OCI-LY7 (cell line): Measurements from ENCODE around the gene TKT. TPM values are rescaled to one million over a fixed set of nuclear protein-coding genes. Genes with fewer than 3 reads are reported as not detected.

ENCODE experiments used
- BruUV-seq: library from RNA; stranded (reverse); fragments of 400-500 nt; replicated peaks from 2 replicates; lab custom pipeline; 2021; lab: Mats Ljungman, UMichigan
- CTCF ChIA-PET: fragments of 300-600 bp; sonication (Branson Sonifier 250); formaldehyde crosslinking; loops from one replicate; lab custom pipeline; 2022; ENCODE audit warnings: antibody characterized with exemption; ENCODE audit not compliant: unreplicated experiment; lab: Charles Lee
- POLR2A ChIA-PET: fragments of 300-600 bp; sonication (Branson Sonifier 250); formaldehyde crosslinking; loops from one replicate; lab custom pipeline; 2022; ENCODE audit warnings: antibody characterized with exemption; lab: Charles Lee
- DNase-seq: peaks from one replicate; pipeline ENCODE4 v3.0.0-alpha.2; 2015; ENCODE audit warnings: low spot score
- H2AFZ ChIP-seq: fragments of 200-600 bp; sonication (generic), shearing (Covaris generic); 2 replicates; pipeline ENCODE4 v1.6.1; 2014; ENCODE audit warnings: mild to moderate bottlenecking, antibody characterized with exemption, low read length, moderate library complexity
- H3K27ac ChIP-seq: fragments of 200-600 bp; sonication (generic); 2 replicates; pipeline ENCODE4 v1.5.1; 2014; ENCODE audit warnings: mixed run types, low read depth, mild to moderate bottlenecking, moderate library complexity, low read length, inconsistent platforms; ENCODE audit not compliant: poor library complexity, severe bottlenecking
- H3K36me3 ChIP-seq: fragments of 200-600 bp; sonication (generic); 2 replicates; pipeline ENCODE4 v1.6.1; 2014; ENCODE audit warnings: mild to moderate bottlenecking, antibody characterized with exemption, low read length, moderate library complexity, mixed read lengths; ENCODE audit not compliant: insufficient read depth
- H3K4me1 ChIP-seq: fragments of 200-600 bp; sonication (generic); 2 replicates; pipeline ENCODE4 v1.5.1; 2014; ENCODE audit warnings: mild to moderate bottlenecking, low read length; ENCODE audit not compliant: insufficient read depth, poor library complexity, severe bottlenecking
- H3K4me2 ChIP-seq: fragments of 200-600 bp; sonication (generic); 2 replicates; pipeline ENCODE4 v1.6.1; 2014; ENCODE audit warnings: mild to moderate bottlenecking, low read length
- H3K4me3 ChIP-seq: fragments of 200-600 bp; sonication (generic); 2 replicates; pipeline ENCODE4 v1.5.1; 2014; ENCODE audit warnings: mild to moderate bottlenecking, low read depth, low read length; ENCODE audit not compliant: poor library complexity, severe bottlenecking
- H3K79me2 ChIP-seq: fragments of 200-600 bp; sonication (generic); 2 replicates; pipeline ENCODE4 v1.6.1; 2016; ENCODE audit warnings: low read depth, mild to moderate bottlenecking, low read length, moderate library complexity, mixed read lengths; ENCODE audit not compliant: insufficient read depth
- H3K9me2 ChIP-seq: fragments of 200-600 bp; sonication (generic); 2 replicates; pipeline ENCODE4 v1.6.1; 2016; ENCODE audit warnings: mild to moderate bottlenecking, low read length, mixed read lengths; ENCODE audit not compliant: insufficient read depth
- H3K9me3 ChIP-seq: fragments of 200-600 bp; sonication (generic); 2 replicates; pipeline ENCODE4 v1.6.1; 2014; ENCODE audit warnings: mild to moderate bottlenecking, mixed run types, low read length, mixed read lengths
- H4K20me1 ChIP-seq: fragments of 200-600 bp; sonication (generic); 2 replicates; pipeline ENCODE4 v1.6.1; 2014; ENCODE audit warnings: mild to moderate bottlenecking, antibody characterized with exemption, low read length, moderate library complexity, mixed read lengths; ENCODE audit not compliant: insufficient read depth
- CTCF ChIP-seq: fragments of 200-600 bp; sonication (generic); conservative IDR thresholded peaks from 2 replicates; pipeline ENCODE4 v1.5.1; 2014; ENCODE audit warnings: mild to moderate bottlenecking, antibody characterized with exemption, low read length, moderate library complexity, mixed read lengths
- EZH2phosphoT487 ChIP-seq: fragments of 200-600 bp; sonication (generic); IDR thresholded peaks from 2 replicates; pipeline ENCODE4 v1.6.1; 2018; ENCODE audit warnings: low read depth, borderline replicate concordance, mild to moderate bottlenecking, mixed run types, antibody characterized with exemption, low read length, moderate library complexity, mixed read lengths
- intact Hi-C: fragments of 100-400 bp; cut with micrococcal nuclease; formaldehyde crosslinking; loops from one replicate; pipeline ENCODE4 v1.10.0; 2022; ENCODE audit not compliant: unreplicated experiment
- total RNA-seq, 2 experiments: library from RNA; depleted of rRNA in 1 of 2; stranded (reverse); fragments of >200 nt in 1 of 2; shearing (Covaris generic) in 1 of 2; gene quantifications; 2 replicates each; pipeline ENCODE4 v1.2.3, GENCODE V29; 2014 to 2022

TKT gene
- total RNA-seq, 2 experiments from 2014 or later, result 325 to 386 TPM

- Histone ChIP-seq H2AFZ (no peak overlapping the region), H3K9me2 (no peaks in the 10 kb centered on the region), H3K36me3 (peaks cover 99% of the 10 kb centered on the region), H3K4me2 (no peak overlapping the region), H3K79me2 (no peaks in the 10 kb centered on the region), H3K4me1 (no peaks in the 10 kb centered on the region), H3K9me3 (no peaks in the 10 kb centered on the region), H3K4me3 (no peak overlapping the region), H3K27ac (no peak overlapping the region), H4K20me1 (no peaks in the 10 kb centered on the region)
- ChIA-PET CTCF (no interaction called here), POLR2A (no interaction called here)
- TF ChIP-seq EZH2phosphoT487, result no peak
- peak; percentile 62 for TF ChIP-seq CTCF
- intact Hi-C loops, result no loop called here
- BruUV-seq, result no TSS peak
- peak; percentile 38 for DNase-seq
Observed at GRCh38 chr3:53230041-53230621, 25.7 kb downstream of the TKT start.

- H2AFZ ChIP-seq, result no peak overlapping the region
- no peaks in the 10 kb centered on the region for H3K9me3 ChIP-seq
- H3K4me3 ChIP-seq, result no peak overlapping the region
- POLR2A ChIA-PET, result no interaction called here
- no peak overlapping the region for H3K4me2 ChIP-seq
- TF ChIP-seq EZH2phosphoT487, result no peak
- TF ChIP-seq CTCF, result no peak
- H3K79me2 ChIP-seq, result no peaks in the 10 kb centered on the region
- no peak overlapping the region for H3K27ac ChIP-seq
- H4K20me1 ChIP-seq, result no peaks in the 10 kb centered on the region
- H3K4me1 ChIP-seq, result no peaks in the 10 kb centered on the region
- CTCF ChIA-PET, result no interaction called here
- peaks cover 100% of the 10 kb centered on the region for H3K36me3 ChIP-seq
- no TSS peak for BruUV-seq
- no peaks in the 10 kb centered on the region for H3K9me2 ChIP-seq
- intact Hi-C loops, result no loop called here
- DNase-seq, result no peak
Observed at GRCh38 chr3:53229606-53230005, 26.2 kb downstream of the TKT start.

- no peaks in the 10 kb centered on the region for H3K9me2 ChIP-seq
- POLR2A ChIA-PET, result no interaction called here
- DNase-seq, result no peak
- no peaks in the 10 kb centered on the region for H3K79me2 ChIP-seq
- no peak overlapping the region for H3K4me2 ChIP-seq
- H3K27ac ChIP-seq, result no peak overlapping the region
- no peaks in the 10 kb centered on the region for H4K20me1 ChIP-seq
- H2AFZ ChIP-seq, result no peak overlapping the region
- CTCF ChIA-PET, result no interaction called here
- intact Hi-C loops, result no loop called here
- no peak overlapping the region for H3K4me3 ChIP-seq
- peaks cover 100% of the 10 kb centered on the region for H3K36me3 ChIP-seq
- TF ChIP-seq CTCF (no peak), EZH2phosphoT487 (no peak)
- BruUV-seq, result no TSS peak
- H3K4me1 ChIP-seq, result no peaks in the 10 kb centered on the region
- H3K9me3 ChIP-seq, result no peaks in the 10 kb centered on the region
Observed at GRCh38 chr3:53229171-53229570, 26.7 kb downstream of the TKT start.
